Measurements from ENCODE around the gene CCDC87.

DNA sequence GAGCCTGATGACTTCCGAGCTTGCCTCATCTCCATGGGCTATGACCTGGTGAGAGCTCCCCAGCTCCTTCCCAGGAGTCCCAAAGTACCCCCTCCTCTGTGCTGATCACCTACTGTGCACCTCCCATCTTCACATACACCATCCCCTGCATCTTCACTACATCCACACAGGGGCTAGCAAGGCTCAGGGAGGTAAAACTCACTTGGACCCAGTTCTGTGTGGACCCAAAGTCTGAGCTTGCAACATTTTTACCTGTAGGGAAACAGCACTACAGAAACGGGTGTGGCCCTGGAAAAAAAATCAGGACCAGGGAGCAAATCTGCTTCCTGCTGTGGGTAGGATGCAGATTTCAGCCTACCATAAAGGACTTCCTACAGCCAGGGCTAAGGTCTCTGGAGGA lies 30.6 kb downstream of the CCDC87 start:
- no peak for TF ChIP-seq EZH2phosphoT487 (IDR thresholded peaks at IDR 0.05; ENCODE audit: borderline replicate concordance)
- TF ChIP-seq, protein P1, sequence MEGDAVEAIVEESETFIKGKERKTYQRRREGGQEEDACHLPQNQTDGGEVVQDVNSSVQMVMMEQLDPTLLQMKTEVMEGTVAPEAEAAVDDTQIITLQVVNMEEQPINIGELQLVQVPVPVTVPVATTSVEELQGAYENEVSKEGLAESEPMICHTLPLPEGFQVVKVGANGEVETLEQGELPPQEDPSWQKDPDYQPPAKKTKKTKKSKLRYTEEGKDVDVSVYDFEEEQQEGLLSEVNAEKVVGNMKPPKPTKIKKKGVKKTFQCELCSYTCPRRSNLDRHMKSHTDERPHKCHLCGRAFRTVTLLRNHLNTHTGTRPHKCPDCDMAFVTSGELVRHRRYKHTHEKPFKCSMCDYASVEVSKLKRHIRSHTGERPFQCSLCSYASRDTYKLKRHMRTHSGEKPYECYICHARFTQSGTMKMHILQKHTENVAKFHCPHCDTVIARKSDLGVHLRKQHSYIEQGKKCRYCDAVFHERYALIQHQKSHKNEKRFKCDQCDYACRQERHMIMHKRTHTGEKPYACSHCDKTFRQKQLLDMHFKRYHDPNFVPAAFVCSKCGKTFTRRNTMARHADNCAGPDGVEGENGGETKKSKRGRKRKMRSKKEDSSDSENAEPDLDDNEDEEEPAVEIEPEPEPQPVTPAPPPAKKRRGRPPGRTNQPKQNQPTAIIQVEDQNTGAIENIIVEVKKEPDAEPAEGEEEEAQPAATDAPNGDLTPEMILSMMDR (conservative IDR thresholded peaks at IDR 0.05; ENCODE audit: low read length): no peak

All from Loucy (cell line).